MCF 10A (cell line): ENCODE data around the gene LPAR5. TPM values are rescaled to one million over a fixed set of nuclear protein-coding genes. Genes with fewer than 3 reads are reported as not detected.

Experiments
- BruUV-seq: library from RNA; stranded (reverse); fragments of 400-500 nt; replicated peaks from 2 replicates; lab custom pipeline; 2021; lab: Mats Ljungman, UMichigan
- CTCF ChIA-PET: fragments of 300-600 bp; sonication (Branson Sonifier 250); formaldehyde crosslinking; extraction: SDS; loops from one replicate; lab custom pipeline; 2021; ENCODE audit warnings: antibody characterized with exemption, inconsistent platforms; lab: Yijun Ruan, JAX
- POLR2A ChIA-PET: fragments of 300-600, 350-650 bp; sonication (Branson Sonifier 250); formaldehyde crosslinking; extraction: SDS; loops from one replicate; lab custom pipeline; 2020; ENCODE audit warnings: antibody characterized with exemption, inconsistent platforms; lab: Yijun Ruan, JAX
- DNase-seq: peaks from one replicate; pipeline ENCODE4 v3.0.0-alpha.2; 2018; ENCODE audit not compliant: unreplicated experiment
- H3K27ac Mint-ChIP-seq: one replicate; pipeline ENCODE4 v1.8.0; 2022; ENCODE audit warnings: mild to moderate bottlenecking, low read depth, mixed read lengths; ENCODE audit not compliant: unreplicated experiment
- H3K27me3 Mint-ChIP-seq: one replicate; pipeline ENCODE4 v1.8.0; 2022; ENCODE audit warnings: mixed read lengths; ENCODE audit not compliant: insufficient read depth, unreplicated experiment
- H3K36me3 Mint-ChIP-seq: one replicate; pipeline ENCODE4 v1.8.0; 2022; ENCODE audit warnings: mild to moderate bottlenecking, moderate library complexity, mixed read lengths; ENCODE audit not compliant: insufficient read depth, unreplicated experiment
- H3K4me1 Mint-ChIP-seq: one replicate; pipeline ENCODE4 v1.8.0; 2022; ENCODE audit warnings: mixed read lengths; ENCODE audit not compliant: insufficient read depth, unreplicated experiment
- H3K4me3 Mint-ChIP-seq: one replicate; pipeline ENCODE4 v1.8.0; 2022; ENCODE audit warnings: mild to moderate bottlenecking, moderate library complexity, mixed read lengths; ENCODE audit not compliant: unreplicated experiment
- H3K9me3 Mint-ChIP-seq: one replicate; pipeline ENCODE4 v1.8.0; 2022; ENCODE audit warnings: mixed read lengths; ENCODE audit not compliant: unreplicated experiment
- CTCF ChIP-seq: fragments of 200-600 bp; IDR thresholded peaks from one replicate; pipeline ENCODE4 v1.8.0; 2022; ENCODE audit warnings: antibody characterized with exemption, mild to moderate bottlenecking; ENCODE audit not compliant: unreplicated experiment
- intact Hi-C: fragments of 100-400 bp; cut with micrococcal nuclease; formaldehyde crosslinking; loops from 2 replicates; pipeline ENCODE4 v1.14.1; 2022
- total RNA-seq: library from RNA; stranded (reverse); gene quantifications from 2 replicates; pipeline ENCODE4 v1.2.3, GENCODE V29; 2022

Gene LPAR5
- total RNA-seq, 1 experiment from 2014 or later = 2.7 TPM

- H3K9me3 Mint-ChIP-seq = no peaks in the 10 kb centered on the region
- BruUV-seq = no TSS peak
- no peak overlapping the region for H3K4me3 Mint-ChIP-seq
- TF ChIP-seq CTCF = no peak
- no peaks in the 10 kb centered on the region for H3K27me3 Mint-ChIP-seq
- peaks cover 65% of the 10 kb centered on the region for H3K36me3 Mint-ChIP-seq
- CTCF ChIA-PET = interaction anchor here (0.5 to 3.0 kb wide), 9 partner anchors 11 to 205 kb away, joined by 3 to 10 read pairs (median 4); partner anchors contain the start of gene ZNF384
- H3K4me1 Mint-ChIP-seq = no peaks in the 10 kb centered on the region
- intact Hi-C loops = no loop called here
- POLR2A ChIA-PET = interaction anchor here (1.3 kb wide), 1 partner anchor 22 kb away, joined by 3 read pairs; the partner anchor contains the start of gene ZNF384
- no peak overlapping the region for H3K27ac Mint-ChIP-seq
- DNase-seq = peak; percentile 34
These were observed 31.9 kb upstream of the LPAR5 start for GRCh38 chr12:6667559-6668210.

- ChIA-PET POLR2A (interaction anchor here (0.6 kb wide), 1 partner anchor 13 kb away, joined by 3 read pairs; no protein-coding TSS in a partner anchor), CTCF (interaction anchor here (1.0 to 1.6 kb wide), 3 partner anchors 18 to 23 kb away, joined by 3 to 4 read pairs (median 4); partner anchors contain the start of gene ZNF384)
- intact Hi-C loops = no loop called here
- no peaks in the 10 kb centered on the region for H3K27me3 Mint-ChIP-seq
- no peak overlapping the region for H3K27ac Mint-ChIP-seq
- peaks cover 59% of the 10 kb centered on the region for H3K36me3 Mint-ChIP-seq
- H3K4me3 Mint-ChIP-seq = no peak overlapping the region
- BruUV-seq = no TSS peak
- no peaks in the 10 kb centered on the region for H3K9me3 Mint-ChIP-seq
- peaks cover 8% of the 10 kb centered on the region for H3K4me1 Mint-ChIP-seq
- no peak for DNase-seq
- TF ChIP-seq CTCF = no peak
These were observed 30.5 kb upstream of the LPAR5 start for GRCh38 chr12:6666211-6666610.

- Mint-ChIP-seq H3K4me3 (no peak overlapping the region), H3K4me1 (peaks cover 8% of the 10 kb centered on the region), H3K36me3 (peaks cover 55% of the 10 kb centered on the region), H3K27ac (peak overlapping the region; percentile 47), H3K9me3 (no peaks in the 10 kb centered on the region), H3K27me3 (no peaks in the 10 kb centered on the region)
- BruUV-seq = no TSS peak
- intact Hi-C loops = no loop called here
- no peak for DNase-seq
- TF ChIP-seq CTCF = no peak
- CTCF ChIA-PET = interaction anchor here (0.7 to 1.3 kb wide), 4 partner anchors 9 to 469 kb away, joined by 3 to 4 read pairs (median 3); partner anchors contain the start of gene MLF2
- POLR2A ChIA-PET = interaction anchor here (1.3 to 2.9 kb wide), 6 partner anchors 16 to 186 kb away, joined by 3 to 48 read pairs (median 6); partner anchors contain the start of genes CDCA3, COPS7A, LPAR5 and USP5
These were observed 29.1 kb upstream of the LPAR5 start for GRCh38 chr12:6664902-6665301.
